B cell (primary cell): Measurements from ENCODE around the gene IDNK. TPM values are rescaled to one million over a fixed set of nuclear protein-coding genes. Genes with fewer than 3 reads are reported as not detected.
"Not testable (repeated sequence)": the region's sequence is repeated elsewhere in the genome, so short reads cannot be mapped to it uniquely, and the experiment has no call there.

Source experiments
- ATAC-seq: fragments of 200-7000 bp; cut with Tn5 transposase; one replicate; pipeline ENCODE4 v1.10.0; 2021; ENCODE audit warnings: low read depth, mild to moderate bottlenecking, moderate number of reproducible peaks, moderate library complexity
- CTCF ChIA-PET: fragments of 350-600 bp; sonication (Branson Sonifier 250); formaldehyde crosslinking; loops from one replicate; lab custom pipeline; 2021; ENCODE audit warnings: antibody characterized with exemption, inconsistent platforms; lab: Charles Lee
- POLR2A ChIA-PET: fragments of 350-600 bp; sonication (Branson Sonifier 250); formaldehyde crosslinking; loops from one replicate; lab custom pipeline; 2021; ENCODE audit warnings: antibody characterized with exemption; lab: Charles Lee
- DNase-seq: peaks from one replicate; pipeline ENCODE4 v3.0.0; 2013
- H2AFZ ChIP-seq: 2 replicates; pipeline ENCODE4 v1.6.1; 2012; ENCODE audit warnings: mild to moderate bottlenecking, low read depth, low read length; ENCODE audit not compliant: insufficient read depth, poor library complexity, severe bottlenecking
- H3K27ac ChIP-seq, 2 donors: 1 replicate in 1 of 2; 2 replicates in 1 of 2; pipeline ENCODE4 v1.5.1; 2012 to 2013; ENCODE audit warnings: low read length in 2 of 2, mild to moderate bottlenecking in 2 of 2, moderate library complexity in 1 of 2
- H3K27me3 ChIP-seq, 4 experiments: fragments of 200-600 bp in 1 of 4; sonication (generic) in 1 of 4; replicated peaks in 1 of 4; 1 replicate in 2 of 4; 2 replicates in 2 of 4; pipeline versions ENCODE4 v1.6.1 to v1.7.0; 2013 to 2016; ENCODE audit warnings: low read length in 3 of 4, mild to moderate bottlenecking in 2 of 4, mixed read lengths in 1 of 4, moderate library complexity in 1 of 4; ENCODE audit not compliant: insufficient read depth in 4 of 4, control insufficient read depth in 3 of 4; ENCODE audit errors: control extremely low read depth in 1 of 4
- H3K36me3 ChIP-seq, 2 experiments: replicated peaks in 1 of 2; 1 replicate in 1 of 2; 2 replicates in 1 of 2; pipeline versions ENCODE4 v1.6.1 to v1.7.1; 2013; ENCODE audit warnings: low read length in 1 of 2; ENCODE audit not compliant: insufficient read depth in 2 of 2, control insufficient read depth in 1 of 2; ENCODE audit errors: control extremely low read depth in 1 of 2, extremely low read depth in 1 of 2
- H3K4me1 ChIP-seq, 2 donors: fragments of 200-600 bp in 1 of 2; sonication (generic) in 1 of 2; 1 replicate in 1 of 2; 2 replicates in 1 of 2; pipeline versions ENCODE4 v1.5.1 to v1.6.1; 2013 to 2017; ENCODE audit warnings: low read length in 2 of 2; ENCODE audit not compliant: control insufficient read depth in 2 of 2, insufficient read depth in 2 of 2
- H3K4me2 ChIP-seq: replicated peaks from 2 replicates; pipeline ENCODE3; 2012; ENCODE audit warnings: mild to moderate bottlenecking, low read depth, low read length; ENCODE audit not compliant: poor library complexity, severe bottlenecking
- H3K4me3 ChIP-seq, 5 experiments: fragments of 200-600 bp in 1 of 5; sonication (generic) in 1 of 5; 1 replicate in 3 of 5; 2 replicates in 2 of 5; pipeline versions ENCODE4 v1.5.1 to v1.7.0; 2011 to 2016; ENCODE audit warnings: low read length in 4 of 5, mild to moderate bottlenecking in 4 of 5, low read depth in 2 of 5, control low read depth in 1 of 5, moderate library complexity in 1 of 5; ENCODE audit not compliant: insufficient read depth in 1 of 5; ENCODE audit errors: control extremely low read depth in 1 of 5, extremely low read depth in 1 of 5
- H3K79me2 ChIP-seq: fragments of 200-600 bp; sonication (generic); one replicate; pipeline ENCODE4 v1.6.0; 2016; ENCODE audit warnings: low read length; ENCODE audit not compliant: control insufficient read depth, insufficient read depth
- H3K9ac ChIP-seq: fragments of 200-600 bp; sonication (generic); 2 replicates; pipeline ENCODE4 v1.6.1; 2017; ENCODE audit warnings: mild to moderate bottlenecking, low read length, moderate library complexity
- H3K9me3 ChIP-seq, 3 donors: one replicate each; pipeline versions ENCODE4 v1.6.1 to v1.7.1; 2013; ENCODE audit warnings: low read length in 2 of 3; ENCODE audit not compliant: control insufficient read depth in 2 of 3, insufficient read depth in 1 of 3; ENCODE audit errors: control extremely low read depth in 1 of 3
- H4K20me1 ChIP-seq: 2 replicates; pipeline ENCODE4 v1.6.0; 2012; ENCODE audit warnings: mild to moderate bottlenecking, low read length; ENCODE audit not compliant: insufficient read depth, control insufficient read depth, poor library complexity, severe bottlenecking
- H3K27ac Mint-ChIP-seq: one replicate; pipeline ENCODE4 v1.8.0; 2021; ENCODE audit warnings: mixed read lengths
- H3K27me3 Mint-ChIP-seq: one replicate; pipeline ENCODE4 v1.8.0; 2021; ENCODE audit warnings: mixed read lengths
- H3K4me1 Mint-ChIP-seq: one replicate; pipeline ENCODE4 v1.8.0; 2021; ENCODE audit warnings: mixed read lengths
- H3K4me3 Mint-ChIP-seq: one replicate; pipeline ENCODE4 v1.8.0; 2021; ENCODE audit warnings: mixed read lengths
- H3K9me3 Mint-ChIP-seq: one replicate; pipeline ENCODE4 v1.8.0; 2022; ENCODE audit warnings: mixed read lengths; ENCODE audit not compliant: insufficient read depth
- CTCF ChIP-seq: fragments of 200-600 bp; IDR thresholded peaks from one replicate; pipeline ENCODE4 v1.8.0; 2022; ENCODE audit warnings: antibody characterized with exemption, mild to moderate bottlenecking
- EZH2 ChIP-seq: IDR thresholded peaks from 2 replicates; pipeline ENCODE4 v1.6.1; 2012; ENCODE audit warnings: borderline replicate concordance, low read depth, mild to moderate bottlenecking, moderate library complexity, low read length; ENCODE audit not compliant: insufficient read depth, poor library complexity, severe bottlenecking
- WGBS: methylation state at CpG from one replicate; pipeline ENCODE4 v1.1.5; 2013; ENCODE audit warnings: missing lambda C conversion rate; ENCODE audit not compliant: insufficient coverage; 5-methylcytosine and 5-hydroxymethylcytosine counted together
- intact Hi-C: fragments of 100-400 bp; cut with micrococcal nuclease; formaldehyde crosslinking; loops from one replicate; pipeline ENCODE4 v1.10.0; 2022
- polyA plus RNA-seq: library from polyadenylated mRNA; depleted of rRNA; stranded (reverse); fragments of >200 nt; gene quantifications from 2 replicates; pipeline ENCODE4 v1.2.3, GENCODE V29; 2012
- total RNA-seq, 2 donors: library from RNA; stranded (reverse); fragments of 120-200 nt in 1 of 2; gene quantifications; 1 replicate in 1 of 2; 2 replicates in 1 of 2; pipeline versions ENCODE4 v1.2.3 to v1.2.4, GENCODE V29; 2013 to 2022

Gene IDNK
- total and polyA plus RNA-seq, 2 donors (not counting 1 experiment from before 2014, with no cell fraction given): 9.3 to 11.6 TPM

GRCh38 chr9:83613298-83613697 lies 9.6 kb upstream of the IDNK start:
- H3K4me2 ChIP-seq, H3K27ac ChIP-seq, POLR2A ChIA-PET, H3K4me3 Mint-ChIP-seq, DNase-seq, H3K4me1 Mint-ChIP-seq, H3K27me3 Mint-ChIP-seq, H4K20me1 ChIP-seq, H3K4me3 ChIP-seq, H3K27ac Mint-ChIP-seq, ATAC-seq, H3K27me3 ChIP-seq, H3K9me3 Mint-ChIP-seq, intact Hi-C loops, H2AFZ ChIP-seq, H3K36me3 ChIP-seq, H3K9ac ChIP-seq, CTCF ChIA-PET, H3K79me2 ChIP-seq, H3K4me1 ChIP-seq: not testable (repeated sequence)
- WGBS: 94% methylated on average over 2 of the region's 3 CpGs
- H3K9me3 ChIP-seq: peaks cover 0 to 14% (median 2%) of the 10 kb centered on the region in 3 donors

- no peak overlapping the region for H3K4me3 Mint-ChIP-seq
- no peak overlapping the region for H3K27ac Mint-ChIP-seq
- ATAC-seq: no peak
- Histone ChIP-seq H2AFZ (no peak overlapping the region), H3K27ac (no peak overlapping the region), H3K4me1 (peaks cover 0 to 6% of the 10 kb centered on the region in 2 donors), H3K36me3 (no peaks in the 10 kb centered on the region), H3K27me3 (peaks cover 0 to 2% (median 0%) of the 10 kb centered on the region in 4 experiments), H3K9ac (no peak overlapping the region), H3K79me2 (no peaks in the 10 kb centered on the region), H3K9me3 (peaks cover 0 to 3% (median 0%) of the 10 kb centered on the region in 3 donors), H4K20me1 (no peaks in the 10 kb centered on the region), H3K4me2 (no peak overlapping the region), H3K4me3 (no peak overlapping the region)
- intact Hi-C loops: no loop called here
- WGBS: no CpG with 5 or more reads among the region's 1 CpG
- TF ChIP-seq EZH2: no peak
- TF ChIP-seq CTCF: no peak
- DNase-seq: no peak
- H3K9me3 Mint-ChIP-seq: no peaks in the 10 kb centered on the region
- ChIA-PET CTCF (no interaction called here), POLR2A (no interaction called here)
- H3K27me3 Mint-ChIP-seq: peaks cover 7% of the 10 kb centered on the region
- peaks cover 12% of the 10 kb centered on the region for H3K4me1 Mint-ChIP-seq
Observed at GRCh38 chr9:83617299-83617698, 5.6 kb upstream of the IDNK start.
